ENCODE measurements around the gene GSG1.

GSG1 gene

DNA sequence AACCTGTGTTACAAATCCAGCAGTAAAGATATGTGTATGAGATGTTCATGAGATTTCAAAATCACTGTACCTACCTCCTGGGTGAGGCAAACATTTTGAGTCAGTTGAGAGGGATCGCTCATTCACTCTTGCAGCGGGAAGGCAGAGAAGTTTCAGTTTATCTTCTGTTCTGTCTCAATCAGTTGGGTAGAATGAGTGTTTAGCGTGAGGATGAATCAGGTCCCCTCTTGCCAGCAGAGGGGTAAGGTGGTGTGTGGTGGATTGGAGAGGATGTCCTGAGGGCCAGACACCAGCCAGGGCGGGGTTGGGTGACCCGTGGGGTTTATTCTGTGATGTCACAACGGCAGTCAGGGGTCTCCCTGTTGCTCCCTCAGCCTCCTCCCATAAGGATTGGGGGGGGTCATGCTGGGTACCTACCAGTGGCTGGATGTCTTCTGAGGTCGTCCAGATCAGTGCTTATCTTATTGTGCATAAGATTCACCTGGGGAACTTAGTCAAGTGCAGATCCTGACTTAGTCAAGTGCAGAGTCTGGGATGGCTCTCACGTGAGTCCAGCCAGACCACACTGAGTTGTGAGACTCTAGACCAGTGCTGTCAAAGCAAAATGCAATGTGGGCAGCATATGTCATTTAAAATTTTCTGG, at the start of gene GSG1:
TSS of gene GSG1 (minus strand) at position 277 of the 643 bp plus-strand sequence. CDS start at position 122, 155 bp downstream.
- no peak for DNase-seq

GRCh38 chr12:13153180-13153579, 49.7 kb upstream of the GSG1 start:
- no peak for DNase-seq

DNA sequence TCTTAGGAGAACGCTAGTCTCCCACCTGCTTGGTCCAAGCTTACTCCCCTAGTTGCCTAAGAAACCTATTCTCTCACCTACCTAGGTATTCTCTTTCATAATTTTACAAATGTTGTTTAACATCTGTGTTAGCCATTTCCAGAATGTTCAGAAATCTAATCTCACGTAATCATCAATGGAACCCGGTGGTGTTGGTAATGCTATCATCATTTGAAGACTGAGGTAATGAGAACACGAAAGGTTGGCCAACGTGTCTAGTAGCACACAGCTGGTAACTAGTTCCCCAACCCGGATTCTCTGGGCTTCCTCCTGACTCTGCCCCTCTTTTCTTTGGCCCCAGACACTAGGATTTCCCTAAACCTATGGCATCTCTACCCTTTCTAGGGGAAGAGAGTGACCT, 49.3 kb upstream of the GSG1 start:
- DNase-seq: no peak

- no peak for DNase-seq
Measured at GRCh38 chr12:13152281-13152680, 48.8 kb upstream of the GSG1 start.

- DNase-seq: no peak
Measured at GRCh38 chr12:13149411-13149810, 45.9 kb upstream of the GSG1 start.

DNA sequence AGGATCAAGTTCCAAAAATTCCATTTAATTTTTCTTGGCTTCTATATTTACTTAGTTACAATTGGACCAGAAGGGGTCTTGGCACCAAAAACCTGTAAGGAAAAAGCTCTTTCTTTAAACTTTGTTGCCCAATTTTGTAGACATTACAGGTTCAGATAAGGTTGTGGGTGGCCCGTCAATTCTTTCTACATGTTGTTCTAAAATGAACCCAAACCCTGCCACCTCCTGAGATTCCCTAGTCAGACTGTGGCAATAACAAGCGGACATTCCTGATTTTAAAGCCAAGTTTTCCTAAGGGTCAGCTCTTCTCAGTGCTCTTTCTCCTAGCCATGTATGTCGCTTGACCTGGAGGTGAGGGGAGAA, 45.0 kb upstream of the GSG1 start:
- no peak for DNase-seq

DNA sequence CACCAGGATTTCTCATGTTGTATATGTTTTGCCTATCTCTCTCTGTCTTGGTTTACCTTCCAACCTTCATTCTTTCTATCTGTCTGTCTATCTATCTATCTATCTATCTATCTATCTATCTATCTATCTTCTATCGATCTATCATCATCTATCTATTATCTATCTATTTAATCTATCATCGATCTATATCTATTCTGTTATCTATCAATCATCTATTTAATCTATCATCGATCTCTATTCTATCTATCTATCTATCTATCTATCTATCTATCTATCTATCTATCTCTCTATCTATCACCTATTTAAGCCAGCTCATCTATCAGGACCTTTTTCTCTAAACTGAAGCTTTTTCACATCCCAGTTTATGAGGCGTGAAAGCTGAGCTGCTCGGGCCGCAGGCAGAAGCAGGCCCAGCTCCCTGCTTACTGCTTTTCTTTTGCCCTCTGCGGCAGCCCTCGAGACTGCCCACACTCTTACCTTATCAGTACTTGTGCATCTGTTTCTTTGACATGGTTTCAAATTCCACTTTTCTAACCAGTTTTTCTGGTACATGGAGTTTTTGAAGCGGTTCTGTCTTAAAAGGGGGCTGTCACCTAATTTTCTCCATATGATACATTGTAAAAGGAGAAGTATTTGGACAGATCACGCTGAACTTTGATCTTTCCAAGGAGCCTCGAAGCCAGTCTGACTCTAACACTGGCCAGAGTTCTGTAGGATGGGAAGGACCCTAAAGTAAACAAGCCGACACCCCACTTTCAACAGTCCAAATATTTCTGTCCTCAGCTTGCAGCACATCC, 44.4 kb upstream of the GSG1 start:
- no peak for DNase-seq

- DNase-seq: no peak
Measured at GRCh38 chr12:13146336-13146938, 43.0 kb upstream of the GSG1 start.

GRCh38 chr12:13144266-13144828, 40.9 kb upstream of the GSG1 start:
- DNase-seq: no peak

GRCh38 chr12:13142747-13143146, 39.3 kb upstream of the GSG1 start:
- no peak for DNase-seq

DNA sequence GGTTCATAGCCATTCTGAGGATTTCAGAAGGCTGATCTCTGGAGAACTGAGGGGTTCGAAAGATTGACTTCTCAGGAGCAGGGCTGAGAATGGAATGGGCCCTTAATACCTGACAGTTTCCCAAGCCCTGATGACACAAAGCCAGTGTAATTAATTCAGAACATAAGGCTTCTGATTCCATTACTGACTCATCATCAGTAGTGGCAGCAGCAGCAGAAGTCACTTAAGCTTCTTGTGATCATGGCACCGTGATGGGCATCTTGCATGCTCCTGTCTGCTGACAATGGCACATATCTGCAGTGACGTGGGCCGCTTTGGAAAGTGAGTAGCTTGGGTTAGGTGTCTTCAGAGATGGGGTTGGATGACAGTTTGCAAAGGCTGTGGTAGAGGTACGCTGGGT, 38.2 kb upstream of the GSG1 start:
- DNase-seq: no peak

DNA sequence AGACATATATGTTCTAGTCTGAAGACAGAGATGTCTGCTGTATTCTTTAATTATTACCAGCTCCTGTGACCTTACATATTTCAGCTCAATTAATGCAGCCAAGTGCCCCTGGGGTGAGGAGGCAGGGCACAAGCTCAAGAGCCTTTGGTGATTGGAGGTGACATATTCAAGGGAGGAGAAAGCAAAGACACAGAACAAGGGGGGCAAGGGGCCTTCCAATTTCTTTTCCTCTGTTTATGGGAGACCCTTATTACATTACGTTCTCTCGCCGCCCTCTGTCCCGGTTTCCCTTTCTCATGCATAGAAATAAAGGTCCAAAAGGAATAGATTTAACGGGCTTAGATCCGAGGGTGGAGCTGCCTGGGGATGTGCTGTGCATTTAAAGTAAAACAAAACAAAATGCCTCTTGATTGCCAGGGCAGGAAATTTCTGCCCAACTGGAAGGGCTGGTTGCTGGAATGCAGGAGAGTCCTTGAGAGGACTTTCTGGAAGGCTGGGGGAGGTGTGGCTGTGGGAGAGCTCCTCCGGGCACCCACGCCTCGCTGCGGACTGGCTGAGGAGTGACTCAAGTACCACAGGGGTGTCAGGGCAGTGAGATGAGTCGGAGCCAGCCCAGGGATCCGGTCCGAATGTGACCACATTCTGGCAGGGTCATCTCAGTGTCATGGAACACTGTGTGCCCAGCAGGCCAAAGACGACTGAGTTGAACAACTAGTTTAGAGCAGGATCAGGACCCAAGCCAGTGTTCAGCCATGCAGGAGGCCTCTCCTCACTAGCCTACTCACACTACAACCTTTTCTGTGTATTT, 32.1 kb upstream of the GSG1 start:
- no peak for DNase-seq

DNA sequence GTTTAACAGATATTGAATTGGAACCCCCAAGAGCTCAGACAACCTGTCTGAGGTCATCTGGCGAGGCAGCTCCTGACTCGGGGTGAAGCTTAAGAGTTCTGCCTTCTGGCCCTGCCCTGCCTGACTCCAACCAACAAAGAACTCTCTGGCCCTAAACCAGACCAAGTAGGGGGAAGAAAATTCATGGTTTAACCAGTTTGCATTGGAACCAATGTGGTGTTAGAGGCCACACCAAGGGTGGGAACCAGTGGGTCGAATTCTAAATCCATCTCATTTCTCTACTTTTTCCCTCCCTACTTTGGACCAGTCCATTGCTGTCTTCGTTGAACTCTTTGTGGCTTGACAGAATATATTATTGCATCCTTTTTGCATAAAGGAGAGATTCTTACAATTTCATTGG, 30.4 kb upstream of the GSG1 start:
- no peak for DNase-seq

GRCh38 chr12:13130981-13131380, 27.5 kb upstream of the GSG1 start:
- no peak for DNase-seq

GRCh38 chr12:13128291-13128965, 25.0 kb upstream of the GSG1 start:
- no peak for DNase-seq

DNA sequence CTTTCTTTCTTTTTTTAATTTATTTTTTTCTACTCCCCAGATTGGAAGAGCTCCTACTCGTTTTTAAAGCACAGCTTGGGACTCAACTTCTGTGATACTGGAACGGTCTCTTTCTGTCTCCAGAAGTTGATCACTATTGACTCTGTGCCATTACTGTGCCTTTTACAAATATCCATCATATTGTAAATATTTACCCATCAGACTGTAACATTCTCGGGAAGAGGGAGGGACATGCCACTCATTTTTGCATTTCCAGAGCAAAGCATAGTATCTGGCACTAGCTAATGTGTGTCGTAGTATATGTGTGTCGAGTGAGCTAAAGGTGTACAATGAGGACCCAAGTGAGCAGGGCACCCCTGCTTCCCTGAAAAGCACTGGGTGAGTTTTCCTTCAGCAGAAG, 24.0 kb upstream of the GSG1 start:
- DNase-seq: no peak

DNA sequence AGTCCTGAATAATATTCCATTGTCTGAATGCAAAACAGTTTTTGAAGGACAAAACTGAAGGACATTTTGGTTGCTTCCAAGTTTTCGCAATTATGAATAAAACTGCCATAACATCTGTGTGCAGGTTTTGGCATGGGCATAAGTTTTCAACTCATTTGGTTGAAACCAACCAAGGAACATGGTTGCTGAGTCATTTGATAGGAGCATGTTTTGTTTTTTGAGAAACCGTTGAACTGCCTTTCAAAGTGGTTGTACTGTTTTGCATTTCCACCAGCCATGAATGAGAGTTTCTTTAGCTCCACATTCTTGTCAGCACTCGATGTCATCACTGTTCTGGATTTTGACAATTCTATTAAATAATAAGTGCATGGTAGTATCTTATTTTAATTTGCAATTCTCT, 23.0 kb upstream of the GSG1 start:
- no peak for DNase-seq

GRCh38 chr12:13125996-13126395, 22.5 kb upstream of the GSG1 start:
- no peak for DNase-seq

DNA sequence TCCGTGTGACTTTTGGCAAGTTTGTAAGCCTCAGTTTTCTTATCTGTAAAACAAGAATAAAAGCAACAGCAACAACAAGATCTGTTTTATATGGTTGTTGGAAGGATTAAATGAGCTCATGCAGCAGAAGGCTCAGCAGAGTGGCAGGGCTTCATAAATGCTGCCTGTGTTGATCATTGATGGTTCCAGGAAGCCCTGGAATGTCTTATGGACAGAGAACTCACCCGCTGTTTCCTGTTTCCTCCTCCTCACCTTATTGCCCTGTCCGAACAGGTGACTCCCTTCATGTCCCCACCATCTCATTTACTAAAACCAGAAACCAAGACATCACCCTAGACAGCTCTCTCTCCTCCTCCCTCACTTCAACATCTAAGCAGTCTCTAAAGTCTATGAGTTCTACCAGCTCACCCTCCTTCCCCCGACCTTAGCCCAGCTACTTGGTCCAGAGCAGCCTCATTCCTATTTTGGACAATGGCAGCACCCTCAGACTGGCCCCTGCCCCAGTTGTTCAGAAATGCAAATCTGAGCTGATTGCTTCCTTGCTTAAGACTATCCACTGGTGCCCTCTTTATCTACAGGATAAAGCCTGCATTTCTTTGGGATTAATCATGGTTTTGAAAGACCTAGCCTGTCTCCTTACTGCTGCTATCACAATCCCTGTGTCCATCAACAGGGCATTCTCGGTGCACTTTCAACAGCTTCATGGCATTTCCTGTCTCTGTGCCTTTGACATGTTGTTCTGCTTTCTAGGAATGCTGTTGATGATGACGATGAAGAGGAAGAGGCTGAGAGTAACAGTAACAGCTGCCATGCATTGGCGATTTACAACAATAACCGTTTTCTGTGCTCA, 21.4 kb upstream of the GSG1 start:
- DNase-seq: no peak

DNA sequence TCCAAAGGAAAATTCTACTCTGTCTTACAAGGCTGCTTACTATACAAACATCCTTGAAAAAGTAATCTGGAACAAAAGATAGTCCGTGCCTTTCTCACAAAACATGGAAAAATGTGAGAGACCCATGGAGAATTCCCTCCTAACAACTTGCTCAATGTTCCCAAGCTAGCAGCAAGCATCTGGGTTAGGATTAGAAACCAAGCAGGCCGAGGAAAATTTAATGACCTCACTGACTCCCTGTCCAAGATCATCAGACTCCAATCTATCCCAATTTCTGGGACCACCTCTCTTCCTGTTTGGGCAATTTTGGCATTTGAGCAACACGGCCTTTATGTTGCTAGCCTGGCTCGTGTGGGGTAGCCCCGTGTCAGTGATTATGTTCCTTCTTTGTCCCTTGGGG, 18.1 kb upstream of the GSG1 start:
- DNase-seq: no peak

GRCh38 chr12:13120413-13120812, 16.9 kb upstream of the GSG1 start:
- DNase-seq: no peak

GRCh38 chr12:13119826-13120225, 16.4 kb upstream of the GSG1 start:
- DNase-seq: no peak
